RWPE2 (cell line): ENCODE results near the gene LRRC26.

ENCODE experiments used
- ATAC-seq: fragments of 200-7000 bp; cut with Tn5 transposase; 3 replicates; pipeline ENCODE4 v1.9.1; 2021; ENCODE audit warnings: low read depth
- DNase-seq: peaks from one replicate; pipeline ENCODE4 v3.0.0-alpha.2; 2020; ENCODE audit warnings: low spot score
- H3K27ac ChIP-seq: fragments of 450-650 bp; 2 replicates; pipeline ENCODE4 v1.5.1; 2017; ENCODE audit warnings: mild to moderate bottlenecking; ENCODE audit not compliant: poor library complexity, severe bottlenecking
- H3K27me3 ChIP-seq: fragments of 250-450 bp; sonication (Bioruptor Pico); 2 replicates; pipeline ENCODE4 v1.5.1; 2021; ENCODE audit warnings: mild to moderate bottlenecking, moderate library complexity; ENCODE audit not compliant: insufficient read depth, poor library complexity, severe bottlenecking
- H3K36me3 ChIP-seq: fragments of 250-450 bp; sonication (Bioruptor Pico); 2 replicates; pipeline ENCODE4 v1.5.1; 2020; ENCODE audit warnings: low read depth, mild to moderate bottlenecking, moderate library complexity
- H3K4me1 ChIP-seq: fragments of 250-450 bp; sonication (Bioruptor Pico); 2 replicates; pipeline ENCODE4 v1.5.1; 2021; ENCODE audit warnings: mild to moderate bottlenecking, moderate library complexity; ENCODE audit not compliant: insufficient read depth, poor library complexity, severe bottlenecking
- H3K4me3 ChIP-seq: fragments of 250-450 bp; sonication (Bioruptor Pico); 2 replicates; pipeline ENCODE4 v1.5.1; 2021; ENCODE audit warnings: mild to moderate bottlenecking, moderate library complexity; ENCODE audit not compliant: severe bottlenecking
- H3K9me3 ChIP-seq: fragments of 250-450 bp; sonication (Bioruptor Pico); 2 replicates; pipeline ENCODE4 v1.5.1; 2021; ENCODE audit warnings: mild to moderate bottlenecking, moderate library complexity; ENCODE audit not compliant: severe bottlenecking
- TF ChIP-seq, protein P1 (sequence below): fragments of 450-650 bp; IDR thresholded peaks from one replicate; pipeline ENCODE4 v1.5.1; 2017; ENCODE audit warnings: mild to moderate bottlenecking, moderate library complexity; ENCODE audit not compliant: poor library complexity, severe bottlenecking

The LRRC26 gene

DNA sequence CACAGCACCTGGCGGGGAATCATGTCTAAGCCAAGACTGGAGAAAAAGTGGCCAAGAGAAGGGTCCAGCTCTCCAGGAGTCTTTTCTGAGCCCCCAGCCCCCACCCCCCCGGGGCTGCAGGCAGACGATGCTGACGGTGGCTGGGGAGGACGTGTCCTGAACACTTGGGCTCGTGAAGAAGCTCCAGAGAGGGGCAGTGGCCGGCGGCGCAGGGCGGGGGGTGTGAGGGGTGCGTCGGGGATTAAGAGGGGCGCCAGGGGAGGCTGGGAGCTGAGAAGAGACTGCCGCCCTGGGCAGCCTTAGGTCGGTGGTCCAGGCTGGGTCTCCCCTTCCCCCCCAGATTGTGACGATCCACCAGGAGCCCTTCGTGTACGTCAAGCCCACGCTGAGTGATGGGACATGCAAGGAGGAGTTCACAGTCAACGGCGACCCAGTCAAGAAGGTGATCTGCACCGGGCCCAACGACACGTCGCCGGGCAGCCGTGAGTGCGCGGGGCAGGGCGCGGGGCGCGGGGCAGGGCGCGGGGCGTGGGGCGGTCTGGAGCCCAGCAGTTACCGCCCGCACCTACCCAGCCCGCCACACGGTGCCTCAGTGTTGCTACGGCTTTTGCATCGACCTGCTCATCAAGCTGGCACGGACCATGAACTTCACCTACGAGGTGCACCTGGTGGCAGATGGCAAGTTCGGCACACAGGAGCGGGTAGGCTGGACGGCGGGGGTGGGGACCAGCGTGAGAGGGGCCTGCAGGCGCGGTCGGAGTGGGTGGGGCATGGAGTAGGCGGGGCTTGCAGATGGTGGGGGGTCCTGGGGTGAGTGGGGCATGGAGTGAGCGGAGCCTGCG is 8.9 kb downstream of the LRRC26 start:
- TF ChIP-seq, protein P1, sequence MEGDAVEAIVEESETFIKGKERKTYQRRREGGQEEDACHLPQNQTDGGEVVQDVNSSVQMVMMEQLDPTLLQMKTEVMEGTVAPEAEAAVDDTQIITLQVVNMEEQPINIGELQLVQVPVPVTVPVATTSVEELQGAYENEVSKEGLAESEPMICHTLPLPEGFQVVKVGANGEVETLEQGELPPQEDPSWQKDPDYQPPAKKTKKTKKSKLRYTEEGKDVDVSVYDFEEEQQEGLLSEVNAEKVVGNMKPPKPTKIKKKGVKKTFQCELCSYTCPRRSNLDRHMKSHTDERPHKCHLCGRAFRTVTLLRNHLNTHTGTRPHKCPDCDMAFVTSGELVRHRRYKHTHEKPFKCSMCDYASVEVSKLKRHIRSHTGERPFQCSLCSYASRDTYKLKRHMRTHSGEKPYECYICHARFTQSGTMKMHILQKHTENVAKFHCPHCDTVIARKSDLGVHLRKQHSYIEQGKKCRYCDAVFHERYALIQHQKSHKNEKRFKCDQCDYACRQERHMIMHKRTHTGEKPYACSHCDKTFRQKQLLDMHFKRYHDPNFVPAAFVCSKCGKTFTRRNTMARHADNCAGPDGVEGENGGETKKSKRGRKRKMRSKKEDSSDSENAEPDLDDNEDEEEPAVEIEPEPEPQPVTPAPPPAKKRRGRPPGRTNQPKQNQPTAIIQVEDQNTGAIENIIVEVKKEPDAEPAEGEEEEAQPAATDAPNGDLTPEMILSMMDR = no peak
- ATAC-seq = no peak
- Histone ChIP-seq H3K27me3 (peaks cover 53% of the 10 kb centered on the region), H3K4me3 (no peak overlapping the region), H3K36me3 (no peaks in the 10 kb centered on the region), H3K4me1 (no peaks in the 10 kb centered on the region), H3K27ac (no peak overlapping the region), H3K9me3 (no peaks in the 10 kb centered on the region)
- DNase-seq = no peak

- Histone ChIP-seq H3K27ac (no peak overlapping the region), H3K27me3 (peaks cover 45% of the 10 kb centered on the region), H3K9me3 (no peaks in the 10 kb centered on the region), H3K4me3 (no peak overlapping the region), H3K4me1 (no peaks in the 10 kb centered on the region), H3K36me3 (no peaks in the 10 kb centered on the region)
- ATAC-seq (no peak), DNase-seq (no peak)
- TF ChIP-seq, protein P1 = no peak
Measured at GRCh38 chr9:137160054-137160425, 9.8 kb downstream of the LRRC26 start.

DNA sequence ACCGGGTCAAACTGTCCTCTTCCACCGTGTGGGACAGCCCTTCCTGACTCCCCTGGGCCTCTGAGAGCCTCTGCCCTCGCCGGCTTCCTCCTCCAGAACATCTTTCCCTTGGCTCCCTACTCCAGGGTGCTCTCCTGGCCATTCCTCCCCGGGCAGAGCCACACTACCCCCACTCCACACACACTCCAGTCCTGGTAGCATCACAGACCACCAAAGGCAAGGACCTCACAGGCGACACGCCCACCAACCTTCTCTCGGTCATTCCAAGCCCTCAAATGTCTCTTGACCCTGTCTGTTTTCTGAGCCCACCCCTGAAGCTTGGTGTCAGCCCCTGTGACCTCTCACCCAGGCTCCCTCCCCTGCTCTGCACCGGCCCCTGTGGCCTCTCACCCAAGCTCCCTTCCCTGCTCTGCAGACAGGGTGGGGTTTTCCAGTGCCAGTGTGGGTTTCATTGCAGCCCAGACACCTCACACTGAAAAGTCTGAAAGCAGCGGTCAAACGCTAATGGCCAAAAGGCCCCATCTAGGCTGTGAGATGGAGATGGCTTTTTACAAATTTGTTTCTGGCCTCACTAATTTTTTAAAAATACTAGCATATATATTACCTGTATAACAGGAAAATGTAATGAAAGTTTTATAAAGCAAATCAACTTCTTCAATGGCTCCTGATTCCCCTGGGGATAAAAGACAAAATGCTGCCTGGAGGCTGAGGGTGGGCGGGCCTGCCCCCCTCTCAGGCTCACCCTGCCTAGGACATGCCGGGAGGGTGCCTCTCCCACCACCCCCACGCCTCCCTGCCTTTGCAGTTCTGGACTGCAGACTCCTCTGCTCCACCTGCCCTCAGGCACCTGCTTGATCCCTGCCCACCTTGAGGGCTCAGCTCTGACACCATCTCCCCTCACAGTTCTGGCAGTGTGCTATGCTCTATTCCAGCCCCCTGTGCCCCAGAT is 10.5 kb downstream of the LRRC26 start:
- ATAC-seq (no peak), DNase-seq (no peak)
- Histone ChIP-seq H3K4me1 (no peaks in the 10 kb centered on the region), H3K27me3 (peaks cover 45% of the 10 kb centered on the region), H3K27ac (no peak overlapping the region), H3K4me3 (no peak overlapping the region), H3K9me3 (no peaks in the 10 kb centered on the region), H3K36me3 (no peaks in the 10 kb centered on the region)
- TF ChIP-seq, protein P1 = no peak

GRCh38 chr9:137158625-137159024 is 11.2 kb downstream of the LRRC26 start:
- ATAC-seq (no peak), DNase-seq (no peak)
- H3K4me3 ChIP-seq = no peak overlapping the region
- H3K27me3 ChIP-seq = peaks cover 45% of the 10 kb centered on the region
- H3K4me1 ChIP-seq = no peaks in the 10 kb centered on the region
- TF ChIP-seq, protein P1 = no peak
- H3K9me3 ChIP-seq = no peaks in the 10 kb centered on the region
- H3K27ac ChIP-seq = no peak overlapping the region
- H3K36me3 ChIP-seq = no peaks in the 10 kb centered on the region
